HEK293 (cell line): ENCODE data around the gene SPON1.
A peak's percentile ranks its signal among the peaks of the same experiment; 100 is the strongest.

Experiments used
- CTCF ChIA-PET: fragments of 350-600 bp; formaldehyde crosslinking; extraction: SDS; loops from one replicate; lab custom pipeline; 2021; ENCODE audit warnings: antibody characterized with exemption; lab: Yijun Ruan, JAX
- POLR2A ChIA-PET: fragments of 300-600 bp; formaldehyde crosslinking; extraction: SDS; loops from one replicate; lab custom pipeline; 2020; ENCODE audit warnings: antibody characterized with exemption, inconsistent platforms; lab: Yijun Ruan, JAX
- H3K27ac ChIP-seq: fragments of 200-500 bp; sonication (Bioruptor generic); 2 replicates; pipeline ENCODE4 v1.5.1; 2014; ENCODE audit warnings: low read depth, low read length, control low read depth, inconsistent platforms; ENCODE audit errors: extremely low read depth
- H3K36me3 ChIP-seq, 2 experiments: fragments of 200-500 bp in 1 of 2; sonication (Bioruptor generic) in 1 of 2; 1 replicate in 1 of 2; 2 replicates in 1 of 2; pipeline ENCODE4 v1.5.1; 2014 to 2017; ENCODE audit warnings: inconsistent platforms in 2 of 2, low read length in 2 of 2; ENCODE audit not compliant: control insufficient read depth in 2 of 2, insufficient read depth in 1 of 2
- H3K4me1 ChIP-seq: fragments of 200-500 bp; sonication (Bioruptor generic); 2 replicates; pipeline ENCODE4 v1.5.1; 2014; ENCODE audit warnings: mild to moderate bottlenecking, low read length, inconsistent platforms; ENCODE audit not compliant: control insufficient read depth, insufficient read depth
- H3K4me3 ChIP-seq: 2 replicates; pipeline ENCODE4 v1.5.1; 2011; ENCODE audit warnings: low read depth, mild to moderate bottlenecking, control low read depth, low read length, moderate library complexity
- H3K9me3 ChIP-seq: fragments of 200-500 bp; sonication (Bioruptor generic); 2 replicates; pipeline ENCODE4 v1.5.1; 2014; ENCODE audit warnings: low read depth, low read length, inconsistent platforms; ENCODE audit not compliant: control insufficient read depth, insufficient read depth
- BCL11A ChIP-seq: fragments of 450-650 bp; formaldehyde crosslinking; IDR thresholded peaks from 2 replicates; pipeline ENCODE4 v1.5.1; 2016; ENCODE audit warnings: low read depth, missing biosample characterization, missing genetic modification characterization
- KLF17 ChIP-seq: fragments of 450-650 bp; formaldehyde crosslinking; IDR thresholded peaks from 2 replicates; pipeline ENCODE4 v1.5.1; 2016; ENCODE audit warnings: missing biosample characterization, missing genetic modification characterization
- KLF9 ChIP-seq: fragments of 450-650 bp; formaldehyde crosslinking; IDR thresholded peaks from 2 replicates; pipeline ENCODE4 v1.5.1; 2016; ENCODE audit warnings: missing biosample characterization, missing genetic modification characterization, low read depth
- RBAK ChIP-seq: fragments of 450-650 bp; formaldehyde crosslinking; IDR thresholded peaks from 2 replicates; pipeline ENCODE4 v1.5.1; 2016; ENCODE audit warnings: missing biosample characterization, missing genetic modification characterization
- SALL2 ChIP-seq: fragments of 450-650 bp; formaldehyde crosslinking; IDR thresholded peaks from 2 replicates; pipeline ENCODE4 v1.5.0; 2017; ENCODE audit warnings: missing biosample characterization, mild to moderate bottlenecking, missing genetic modification characterization, borderline replicate concordance
- SP2 ChIP-seq: fragments of 450-650 bp; formaldehyde crosslinking; IDR thresholded peaks from 2 replicates; pipeline ENCODE4 v1.5.1; 2016; ENCODE audit warnings: missing biosample characterization, missing genetic modification characterization
- TCF7L2 ChIP-seq: IDR thresholded peaks from 2 replicates; pipeline ENCODE4 v1.6.1; 2011; ENCODE audit warnings: low read depth, mild to moderate bottlenecking, inconsistent platforms, low read length, moderate library complexity, borderline replicate concordance
- TRIM28 ChIP-seq: IDR thresholded peaks from 2 replicates; pipeline ENCODE4 v1.6.1; 2011; ENCODE audit warnings: low read length, control low read depth, borderline replicate concordance
- WT1 ChIP-seq: fragments of 450-650 bp; formaldehyde crosslinking; IDR thresholded peaks from 2 replicates; pipeline ENCODE4 v1.5.1; 2016; ENCODE audit warnings: missing biosample characterization, missing genetic modification characterization
- ZEB2 ChIP-seq: fragments of 450-650 bp; formaldehyde crosslinking; IDR thresholded peaks from 2 replicates; pipeline ENCODE4 v1.5.1; 2016; ENCODE audit warnings: missing biosample characterization, missing genetic modification characterization
- ZFP69B ChIP-seq: fragments of 450-650 bp; formaldehyde crosslinking; IDR thresholded peaks from 2 replicates; pipeline ENCODE4 v1.5.1; 2016; ENCODE audit warnings: missing biosample characterization, missing genetic modification characterization
- ZIC2 ChIP-seq: fragments of 450-650 bp; formaldehyde crosslinking; IDR thresholded peaks from 2 replicates; pipeline ENCODE4 v1.5.1; 2016; ENCODE audit warnings: missing biosample characterization, missing genetic modification characterization
- ZNF112 ChIP-seq: fragments of 450-650 bp; formaldehyde crosslinking; IDR thresholded peaks from 2 replicates; pipeline ENCODE4 v1.5.0; 2017; ENCODE audit warnings: missing biosample characterization, missing genetic modification characterization
- ZNF324 ChIP-seq: fragments of 450-650 bp; formaldehyde crosslinking; IDR thresholded peaks from 2 replicates; pipeline ENCODE4 v1.5.1; 2016; ENCODE audit warnings: missing biosample characterization, missing genetic modification characterization
- ZNF366 ChIP-seq: fragments of 450-650 bp; formaldehyde crosslinking; conservative IDR thresholded peaks from 2 replicates; pipeline ENCODE4 v1.5.1; 2016; ENCODE audit warnings: missing biosample characterization, missing genetic modification characterization
- ZNF404 ChIP-seq: fragments of 450-650 bp; formaldehyde crosslinking; IDR thresholded peaks from 2 replicates; pipeline ENCODE4 v1.5.1; 2017; ENCODE audit warnings: missing biosample characterization, missing genetic modification characterization
- ZNF416 ChIP-seq: fragments of 450-650 bp; formaldehyde crosslinking; IDR thresholded peaks from 2 replicates; pipeline ENCODE4 v1.5.1; 2016; ENCODE audit warnings: missing biosample characterization, missing genetic modification characterization
- ZNF521 ChIP-seq: fragments of 450-650 bp; formaldehyde crosslinking; IDR thresholded peaks from 2 replicates; pipeline ENCODE4 v1.5.1; 2017; ENCODE audit warnings: missing biosample characterization, mild to moderate bottlenecking, missing genetic modification characterization
- ZNF544 ChIP-seq: fragments of 450-650 bp; formaldehyde crosslinking; IDR thresholded peaks from 2 replicates; pipeline ENCODE4 v1.5.0; 2017; ENCODE audit warnings: missing biosample characterization, missing genetic modification characterization
- ZNF600 ChIP-seq: fragments of 450-650 bp; formaldehyde crosslinking; IDR thresholded peaks from 2 replicates; pipeline ENCODE4 v1.5.1; 2016; ENCODE audit warnings: missing biosample characterization, missing genetic modification characterization
- ZNF629 ChIP-seq: fragments of 450-650 bp; formaldehyde crosslinking; IDR thresholded peaks from 2 replicates; pipeline ENCODE4 v1.5.1; 2017; ENCODE audit warnings: missing biosample characterization, missing genetic modification characterization
- ZNF639 ChIP-seq: fragments of 450-650 bp; formaldehyde crosslinking; IDR thresholded peaks from 2 replicates; pipeline ENCODE4 v1.5.1; 2016; ENCODE audit warnings: missing biosample characterization, missing genetic modification characterization
- ZNF792 ChIP-seq: fragments of 450-650 bp; formaldehyde crosslinking; IDR thresholded peaks from 2 replicates; pipeline ENCODE4 v1.5.1; 2016; ENCODE audit warnings: missing biosample characterization, missing genetic modification characterization
- TF ChIP-seq, protein P1 (sequence below): fragments of 450-650 bp; formaldehyde crosslinking; IDR thresholded peaks from 2 replicates; pipeline ENCODE4 v1.5.1; 2016; ENCODE audit warnings: missing biosample characterization, missing genetic modification characterization

The SPON1 gene

GRCh38 chr11:14015711-14016110, 53.2 kb downstream of the SPON1 start (continued):
- TF ChIP-seq TCF7L2 (no peak), TRIM28 (peak; percentile 18; the same call in 1 of the 2 replicates), KLF9 (tag by site-specific recombination) (no peak), ZNF112 (tag by site-specific recombination) (no peak), ZEB2 (0 out of 2 replicates have a peak, but pooled peaks have one; percentile 31)

GRCh38 chr11:14018441-14018840, 55.9 kb downstream of the SPON1 start:
- no peaks in the 10 kb centered on the region for H3K9me3 ChIP-seq
- CTCF ChIA-PET: no interaction called here

GRCh38 chr11:14021738-14022137, 59.2 kb downstream of the SPON1 start:
- ChIA-PET CTCF (no interaction called here), POLR2A (no interaction called here)
- Histone ChIP-seq H3K36me3 (no peaks in the 10 kb centered on the region), H3K4me1 (no peaks in the 10 kb centered on the region), H3K9me3 (no peaks in the 10 kb centered on the region), H3K4me3 (no peak overlapping the region), H3K27ac (no peak overlapping the region)
- TF ChIP-seq ZNF404 (tag by site-specific recombination) (no peak), ZFP69B (tag by site-specific recombination) (no peak), ZNF792 (no peak), ZNF639 (tag by site-specific recombination) (no peak), ZNF544 (tag by site-specific recombination) (no peak), ZNF324 (tag by site-specific recombination) (no peak), SALL2 (no peak), ZIC2 (tag by site-specific recombination) (no peak), WT1 (tag by site-specific recombination) (no peak), ZNF416 (no peak), KLF17 (tag by site-specific recombination) (no peak), ZNF366 (tag by site-specific recombination) (no peak), ZNF521 (tag by site-specific recombination) (no peak), SP2 (tag by site-specific recombination) (no peak), BCL11A (tag by site-specific recombination) (no peak), RBAK (tag by site-specific recombination) (no peak)
- TF ChIP-seq, protein P1, sequence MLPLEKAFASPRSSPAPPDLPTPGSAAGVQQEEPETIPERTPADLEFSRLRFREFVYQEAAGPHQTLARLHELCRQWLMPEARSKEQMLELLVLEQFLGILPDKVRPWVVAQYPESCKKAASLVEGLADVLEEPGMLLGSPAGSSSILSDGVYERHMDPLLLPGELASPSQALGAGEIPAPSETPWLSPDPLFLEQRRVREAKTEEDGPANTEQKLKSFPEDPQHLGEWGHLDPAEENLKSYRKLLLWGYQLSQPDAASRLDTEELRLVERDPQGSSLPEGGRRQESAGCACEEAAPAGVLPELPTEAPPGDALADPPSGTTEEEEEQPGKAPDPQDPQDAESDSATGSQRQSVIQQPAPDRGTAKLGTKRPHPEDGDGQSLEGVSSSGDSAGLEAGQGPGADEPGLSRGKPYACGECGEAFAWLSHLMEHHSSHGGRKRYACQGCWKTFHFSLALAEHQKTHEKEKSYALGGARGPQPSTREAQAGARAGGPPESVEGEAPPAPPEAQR (tag by site-specific recombination): no peak

More at GRCh38 chr11:14018441-14018840, 55.9 kb downstream of the SPON1 start:
- Histone ChIP-seq H3K27ac (no peak overlapping the region), H3K4me1 (no peaks in the 10 kb centered on the region), H3K36me3 (no peaks in the 10 kb centered on the region), H3K4me3 (no peak overlapping the region)
- TF ChIP-seq ZNF629 (tag by site-specific recombination) (no peak), ZNF600 (tag by site-specific recombination) (peak; percentile 27; the same call in 1 of the 2 replicates)
- POLR2A ChIA-PET: no interaction called here
